ENCODE data around the gene FANCM. TPM values are rescaled to one million over a fixed set of nuclear protein-coding genes. Genes with fewer than 3 reads are reported as not detected.

The FANCM gene, protein sequence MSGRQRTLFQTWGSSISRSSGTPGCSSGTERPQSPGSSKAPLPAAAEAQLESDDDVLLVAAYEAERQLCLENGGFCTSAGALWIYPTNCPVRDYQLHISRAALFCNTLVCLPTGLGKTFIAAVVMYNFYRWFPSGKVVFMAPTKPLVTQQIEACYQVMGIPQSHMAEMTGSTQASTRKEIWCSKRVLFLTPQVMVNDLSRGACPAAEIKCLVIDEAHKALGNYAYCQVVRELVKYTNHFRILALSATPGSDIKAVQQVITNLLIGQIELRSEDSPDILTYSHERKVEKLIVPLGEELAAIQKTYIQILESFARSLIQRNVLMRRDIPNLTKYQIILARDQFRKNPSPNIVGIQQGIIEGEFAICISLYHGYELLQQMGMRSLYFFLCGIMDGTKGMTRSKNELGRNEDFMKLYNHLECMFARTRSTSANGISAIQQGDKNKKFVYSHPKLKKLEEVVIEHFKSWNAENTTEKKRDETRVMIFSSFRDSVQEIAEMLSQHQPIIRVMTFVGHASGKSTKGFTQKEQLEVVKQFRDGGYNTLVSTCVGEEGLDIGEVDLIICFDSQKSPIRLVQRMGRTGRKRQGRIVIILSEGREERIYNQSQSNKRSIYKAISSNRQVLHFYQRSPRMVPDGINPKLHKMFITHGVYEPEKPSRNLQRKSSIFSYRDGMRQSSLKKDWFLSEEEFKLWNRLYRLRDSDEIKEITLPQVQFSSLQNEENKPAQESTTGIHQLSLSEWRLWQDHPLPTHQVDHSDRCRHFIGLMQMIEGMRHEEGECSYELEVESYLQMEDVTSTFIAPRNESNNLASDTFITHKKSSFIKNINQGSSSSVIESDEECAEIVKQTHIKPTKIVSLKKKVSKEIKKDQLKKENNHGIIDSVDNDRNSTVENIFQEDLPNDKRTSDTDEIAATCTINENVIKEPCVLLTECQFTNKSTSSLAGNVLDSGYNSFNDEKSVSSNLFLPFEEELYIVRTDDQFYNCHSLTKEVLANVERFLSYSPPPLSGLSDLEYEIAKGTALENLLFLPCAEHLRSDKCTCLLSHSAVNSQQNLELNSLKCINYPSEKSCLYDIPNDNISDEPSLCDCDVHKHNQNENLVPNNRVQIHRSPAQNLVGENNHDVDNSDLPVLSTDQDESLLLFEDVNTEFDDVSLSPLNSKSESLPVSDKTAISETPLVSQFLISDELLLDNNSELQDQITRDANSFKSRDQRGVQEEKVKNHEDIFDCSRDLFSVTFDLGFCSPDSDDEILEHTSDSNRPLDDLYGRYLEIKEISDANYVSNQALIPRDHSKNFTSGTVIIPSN (N-terminal part only)
- 8.9 and 11.3 TPM in 2 replicates for total RNA-seq

GRCh38 chr14:45135659-45136395 is at the start of gene FANCM:
TSS of gene FANCM (plus strand) at chr14:45135930. CDS start at chr14:45136032, 102 bp downstream.

DNA sequence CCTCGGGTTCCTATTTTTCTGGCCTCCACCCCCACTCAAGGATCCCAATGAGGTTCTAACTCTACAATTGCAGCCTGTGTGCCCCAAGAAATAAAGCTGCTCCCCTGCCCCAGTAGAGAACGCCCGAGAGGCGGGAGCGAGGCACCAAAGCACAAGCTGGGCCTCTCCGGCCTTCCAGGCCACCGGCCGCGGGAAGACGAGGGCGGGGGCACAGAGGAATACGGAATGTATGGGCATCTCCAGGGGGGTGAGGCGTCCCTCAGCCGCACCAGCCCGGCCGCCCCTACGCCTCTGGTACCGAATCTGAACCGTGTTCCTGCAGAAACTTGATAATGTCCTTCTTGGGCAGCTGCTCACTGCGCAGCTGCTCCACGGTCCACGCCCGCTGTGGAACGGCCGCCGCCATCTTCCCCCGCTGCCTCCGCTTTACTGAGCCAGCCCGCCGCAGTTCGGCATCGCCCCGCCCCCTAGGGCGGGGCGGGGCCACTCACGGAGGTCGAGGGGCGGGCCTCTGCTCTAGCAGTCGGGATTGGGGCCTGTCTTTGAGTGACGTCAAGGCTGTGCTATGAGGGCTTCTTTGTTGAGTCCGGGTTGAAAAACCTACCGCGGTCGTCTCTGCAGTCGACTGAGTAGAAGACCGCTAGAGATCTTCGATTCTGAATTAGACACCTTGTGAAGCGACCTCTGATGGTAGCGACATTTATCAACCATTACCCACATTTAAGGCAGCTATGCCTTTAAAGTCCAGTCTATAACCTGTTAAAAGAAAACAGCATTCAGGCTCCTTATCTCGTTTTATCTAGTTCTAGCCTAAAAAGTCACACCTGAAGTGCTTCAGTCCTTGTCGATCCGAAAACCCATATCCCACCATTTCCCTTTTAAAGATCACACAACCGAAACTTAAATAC is 1.4 kb upstream of the FANCM start, which contains the start of gene FKBP3:
FKBP3 (minus strand) TSS at position 431 of the 908 bp plus-strand sequence; CDS start at position 406, 25 bp downstream.

Other genes starting within 250 kb of the FANCM start
- 6.4 and 9.2 TPM in 2 replicates for gene KLHL28, start 174.0 kb upstream of the FANCM start, total RNA-seq
- 12.1 and 15.7 TPM in 2 replicates for gene TOGARAM1, start 173.7 kb upstream of the FANCM start, total RNA-seq
- 19.5 and 30.4 TPM in 2 replicates for gene PRPF39, start 51.8 kb upstream of the FANCM start, total RNA-seq
- gene FKBP3, start 1.4 kb upstream of the FANCM start, total RNA-seq = 26.0 and 31.9 TPM in 2 replicates
- 25.8 and 32.0 TPM in 2 replicates for gene MIS18BP1, start 117.3 kb downstream of the FANCM start, total RNA-seq

Measured in endothelial cell of coronary artery (primary cell).